Bone marrow (tissue), 2 donors: ENCODE data around the gene ISYNA1.

ENCODE experiments used
- DNase-seq, 2 donors: peaks; one replicate each; lab custom pipeline; 2025; lab: John Stamatoyannopoulos, UW

Gene ISYNA1

GRCh38 chr19:18443831-18444230, 5.9 kb upstream of the ISYNA1 start:
- DNase-seq, result no peak

GRCh38 chr19:18443406-18443805, 5.5 kb upstream of the ISYNA1 start:
- DNase-seq, result no peak

- DNase-seq, result no peak
Measured at GRCh38 chr19:18442941-18443340, 5.0 kb upstream of the ISYNA1 start.

GRCh38 chr19:18441804-18442788, 4.2 kb upstream of the ISYNA1 start:
- DNase-seq, result no peak

DNA sequence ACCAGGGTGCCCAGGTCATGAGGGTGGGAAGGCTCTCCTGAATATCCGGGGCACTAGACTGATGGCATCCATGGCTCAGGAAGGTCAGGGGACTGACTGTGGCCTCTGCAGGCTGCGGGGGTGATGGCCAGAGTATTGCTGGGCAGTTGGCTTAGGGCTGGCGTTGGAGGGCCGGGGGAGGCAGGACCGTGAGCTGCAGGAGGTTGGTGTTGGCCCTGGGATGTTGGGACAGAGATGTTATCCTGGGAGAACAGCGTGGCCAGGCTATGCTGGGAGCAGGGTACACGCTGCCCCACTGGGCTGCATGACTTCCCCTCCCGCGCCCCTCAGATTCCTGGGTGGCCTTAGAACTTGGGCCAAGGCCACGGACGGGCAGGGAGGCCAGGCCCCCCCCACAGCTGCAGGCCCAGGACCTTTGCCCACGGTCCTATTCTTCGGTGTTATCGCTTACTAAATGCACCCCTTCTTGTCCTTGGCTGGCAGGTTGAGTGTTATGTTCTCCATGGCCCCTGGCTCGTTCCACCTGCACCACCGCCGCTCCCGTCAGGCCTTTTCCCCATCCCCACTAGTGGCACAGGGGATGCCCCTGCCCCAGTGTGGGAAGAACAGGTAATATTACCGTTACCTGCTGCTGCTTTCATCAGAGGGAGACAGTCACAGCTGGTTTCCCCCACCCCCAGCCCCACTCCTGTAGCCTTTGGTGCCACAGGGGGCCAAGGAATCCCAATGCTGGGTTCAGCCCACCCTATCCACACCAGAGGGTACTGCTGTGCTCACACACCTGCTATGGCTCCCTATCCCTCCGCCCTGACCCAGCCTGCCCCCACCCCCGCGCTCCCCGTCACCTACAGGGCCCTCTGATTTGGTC, 3.2 kb upstream of the ISYNA1 start:
- DNase-seq, result peak in 1 of 2 donors; percentile 9

DNA sequence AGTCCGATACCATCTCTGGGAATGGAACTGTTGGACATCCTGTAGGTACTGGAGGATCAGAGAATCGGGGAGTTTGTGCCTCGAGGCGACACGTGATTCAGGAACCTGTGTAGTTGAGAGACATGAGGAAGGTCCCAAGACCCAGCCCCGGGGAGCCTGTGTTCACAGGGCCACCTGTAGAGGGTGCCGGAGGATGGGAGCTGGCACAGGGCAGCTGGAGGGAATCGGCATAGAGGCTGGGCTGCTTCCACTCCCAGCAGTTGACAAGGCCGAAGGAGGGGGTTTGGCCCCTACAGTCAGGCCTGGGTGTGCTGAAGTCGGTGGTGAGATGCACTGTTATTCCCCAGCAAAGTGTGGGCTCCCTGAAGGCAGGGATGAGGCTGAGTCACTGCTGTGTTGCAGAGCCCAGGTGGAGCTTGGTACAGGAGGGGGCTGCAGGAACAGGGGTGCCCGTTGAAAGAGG, 2.5 kb upstream of the ISYNA1 start:
- DNase-seq, result no peak

DNA sequence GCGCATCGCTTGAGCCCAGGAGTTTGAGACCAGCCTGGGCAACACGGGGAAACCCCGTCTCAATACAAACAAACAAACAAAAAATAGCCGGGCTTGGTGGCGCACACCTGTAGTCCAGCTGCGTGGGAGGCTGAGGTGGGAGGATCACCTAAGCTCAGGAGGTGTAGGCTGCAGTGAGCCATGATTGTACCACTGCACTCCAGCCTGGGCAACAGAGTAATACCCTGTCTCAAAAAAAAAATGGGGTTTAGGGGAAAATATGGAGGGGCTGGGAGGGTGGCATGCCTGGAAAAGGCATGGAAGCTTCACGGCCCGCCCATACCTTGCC, 1.9 kb upstream of the ISYNA1 start:
- no peak for DNase-seq

- no peak for DNase-seq
Measured at GRCh38 chr19:18439025-18439909, 1.3 kb upstream of the ISYNA1 start.

DNA sequence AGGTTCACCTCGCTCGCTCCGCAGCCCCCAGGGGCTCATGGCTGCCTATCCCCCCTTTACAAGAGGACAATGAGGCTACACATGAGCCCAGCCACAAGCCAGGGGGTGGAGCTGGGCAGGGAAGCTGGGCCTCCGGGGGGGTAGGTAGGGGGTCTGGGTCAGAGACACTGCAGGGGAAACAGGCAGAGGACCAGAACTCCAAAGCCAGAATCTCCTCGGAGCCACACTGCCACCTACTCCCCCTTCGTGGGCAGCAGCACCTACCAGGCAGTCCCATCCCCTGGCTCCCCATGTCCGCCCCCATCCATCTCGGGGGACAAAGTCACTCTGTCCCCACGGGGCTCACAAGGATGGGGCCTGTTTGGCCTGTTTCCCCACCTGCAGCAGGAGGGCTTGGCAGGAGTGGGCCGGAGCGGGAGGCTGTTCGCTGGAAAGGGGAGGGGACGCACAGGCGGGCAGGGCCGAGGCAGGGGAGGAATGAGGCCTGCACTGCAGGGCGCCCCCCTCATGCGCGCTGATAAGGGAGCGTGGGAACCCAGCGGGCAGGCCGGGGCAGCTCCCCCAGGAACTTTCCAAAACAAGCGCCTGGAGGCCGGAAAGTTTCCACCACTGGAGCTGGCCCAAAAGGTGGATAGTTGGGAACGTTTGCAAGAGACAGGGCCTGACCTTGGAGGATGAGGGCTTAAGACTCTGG, 545 bp upstream of the ISYNA1 start:
- DNase-seq, result no peak

DNA sequence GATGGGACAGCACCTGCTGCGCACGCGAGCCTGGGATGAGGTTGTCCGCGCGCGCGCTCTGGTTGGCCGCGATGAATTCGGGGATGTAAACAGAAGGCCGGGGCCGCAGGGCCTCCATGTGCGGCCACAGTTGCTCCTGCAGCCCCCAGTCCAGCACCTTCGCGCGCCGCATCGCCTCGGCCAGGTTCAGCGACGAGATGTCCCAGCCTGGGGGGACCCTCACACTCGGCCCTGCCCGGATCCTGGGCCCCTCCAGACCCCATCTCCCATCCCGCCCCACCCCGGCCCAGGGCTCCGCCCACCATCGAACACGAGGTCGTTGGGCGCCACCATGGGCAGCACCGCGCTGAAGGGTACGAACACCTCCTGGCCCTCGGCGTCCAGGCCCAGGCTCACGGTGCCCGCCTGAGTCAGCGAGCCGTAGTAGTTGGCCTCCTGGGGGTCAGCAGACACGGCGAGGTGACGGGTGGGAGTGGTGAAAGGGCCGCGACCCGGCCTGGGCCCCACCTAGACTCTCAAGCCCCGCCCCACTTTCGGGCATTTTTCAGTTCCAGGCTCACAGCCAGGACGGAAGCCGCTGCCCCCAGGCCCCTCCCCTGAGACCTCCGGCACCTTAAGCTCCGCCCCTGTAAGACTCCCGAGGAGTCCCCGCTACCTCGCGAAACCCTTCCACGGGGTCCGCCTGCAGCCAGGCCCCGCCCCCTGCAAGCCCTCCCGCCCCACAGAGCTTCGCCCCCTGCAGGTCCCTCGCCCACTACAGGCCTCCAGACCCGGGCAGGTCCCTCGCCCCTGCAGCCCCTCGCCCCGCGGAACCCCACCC, 1.1 kb downstream of the ISYNA1 start:
- peak in 1 of 2 donors; percentile 69 for DNase-seq

- DNase-seq, result no peak
Measured at GRCh38 chr19:18435842-18436670, 1.9 kb downstream of the ISYNA1 start.

GRCh38 chr19:18435178-18435841, 2.6 kb downstream of the ISYNA1 start:
- DNase-seq, result no peak

GRCh38 chr19:18434411-18435175, 3.3 kb downstream of the ISYNA1 start:
- DNase-seq, result no peak

- no peak for DNase-seq
Measured at GRCh38 chr19:18433735-18434398, 4.1 kb downstream of the ISYNA1 start.

- DNase-seq, result no peak
Measured at GRCh38 chr19:18433015-18433691, 4.8 kb downstream of the ISYNA1 start.

GRCh38 chr19:18432275-18433014, 5.5 kb downstream of the ISYNA1 start:
- DNase-seq, result no peak
